G401 (cell line): ENCODE data around the gene ROCK2. TPM values are rescaled to one million over a fixed set of nuclear protein-coding genes. Genes with fewer than 3 reads are reported as not detected.

ENCODE experiments used
- DNase-seq: peaks from one replicate; pipeline ENCODE4 v3.0.0-alpha.2; 2015; ENCODE audit warnings: low spot score
- in situ Hi-C: cut with HindIII; loops from 2 replicates; pipeline ENCODE4 v1.10.0; 2016; ENCODE audit warnings: low sequenced_read_pairs, mixed read lengths
- total RNA-seq: library from RNA; depleted of rRNA; stranded (reverse); fragments of >200 nt; shearing (Covaris generic); gene quantifications from 2 replicates; pipeline ENCODE4 v1.2.3, GENCODE V29; 2014; rRNA removed

The ROCK2 gene
- total RNA-seq, 1 experiment from 2014 or later, result 24.0 TPM

DNA sequence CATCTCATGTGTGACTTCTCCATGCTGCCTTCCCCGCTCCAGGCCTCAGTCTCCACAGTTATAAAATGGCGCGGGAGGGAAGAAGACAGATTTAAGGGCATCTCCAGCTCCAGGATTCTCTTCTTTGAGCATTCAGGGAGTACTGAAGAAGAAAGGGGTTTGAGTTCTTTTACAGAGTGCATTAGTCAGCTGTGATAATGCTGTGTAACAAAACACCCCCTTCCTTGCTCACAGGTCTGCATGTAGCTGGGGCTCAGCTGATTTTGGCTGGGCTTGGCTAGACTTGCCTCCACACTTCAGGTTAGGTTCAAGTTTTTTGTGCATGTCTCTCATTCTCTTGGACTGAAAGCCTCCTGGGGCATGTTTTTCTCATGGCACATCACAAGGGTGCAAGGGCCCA is 197.2 kb downstream of the ROCK2 start:
- in situ Hi-C loops, result no loop called here
- no peak for DNase-seq

DNA sequence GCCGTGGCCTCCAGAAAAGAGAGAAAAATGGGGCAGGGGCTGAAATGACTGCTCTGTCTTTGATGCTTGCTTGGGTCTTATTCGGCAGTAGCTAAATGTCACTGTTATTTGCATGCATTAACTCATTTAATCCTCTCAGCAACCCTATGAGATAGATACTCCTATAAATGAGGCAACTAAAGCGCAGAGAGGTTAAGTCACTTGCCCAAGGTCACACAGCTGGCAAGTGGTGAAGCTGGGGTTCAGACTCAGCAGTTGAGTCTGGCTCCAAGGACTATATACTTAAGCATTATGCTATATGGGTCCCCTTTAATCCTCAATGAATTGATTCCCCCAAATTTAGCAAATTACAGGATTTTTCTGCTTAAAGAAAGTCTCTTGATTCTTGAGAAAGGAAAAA is 198.4 kb downstream of the ROCK2 start:
- in situ Hi-C loops, result no loop called here

DNA sequence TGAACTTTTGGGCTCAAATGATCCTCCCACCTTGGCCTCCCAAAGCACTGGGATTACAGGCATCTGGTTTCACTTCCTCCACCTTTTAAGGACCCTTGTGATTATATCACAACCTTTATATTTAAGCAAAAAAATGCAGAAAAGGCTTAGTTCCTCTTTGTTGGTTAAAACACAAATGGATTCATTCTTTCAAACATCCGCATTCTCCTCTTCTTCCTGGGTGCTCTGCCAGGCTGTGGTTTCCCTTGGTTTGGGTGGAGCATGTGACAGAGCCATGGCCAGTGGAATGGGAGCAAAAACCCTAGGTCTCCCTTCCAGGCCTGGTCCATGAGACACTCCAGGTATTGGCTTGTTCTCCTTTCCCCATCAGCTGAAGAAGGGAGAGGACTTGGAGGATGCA is 199.1 kb downstream of the ROCK2 start:
- no peak for DNase-seq
- in situ Hi-C loops, result no loop called here

More for the DNA sequence above, 198.4 kb downstream of the ROCK2 start:
- no peak for DNase-seq

DNA sequence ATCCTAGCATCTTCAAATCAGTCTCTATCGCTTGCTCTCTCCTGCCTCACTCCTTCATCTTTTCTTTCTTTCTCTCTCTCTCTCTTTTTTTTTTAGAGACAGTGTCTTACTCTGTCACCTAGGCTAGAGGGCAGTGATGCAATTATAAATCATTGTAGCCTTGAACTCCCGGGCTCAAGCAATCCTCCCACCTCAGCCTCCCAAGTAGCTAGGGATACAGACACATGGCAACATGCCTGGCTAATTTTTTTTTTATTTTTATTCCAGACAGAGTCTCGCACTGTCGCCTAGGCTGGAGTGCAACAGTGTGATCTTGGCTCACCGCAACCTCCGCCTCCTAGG is 199.7 kb downstream of the ROCK2 start:
- in situ Hi-C loops, result no loop called here

DNA sequence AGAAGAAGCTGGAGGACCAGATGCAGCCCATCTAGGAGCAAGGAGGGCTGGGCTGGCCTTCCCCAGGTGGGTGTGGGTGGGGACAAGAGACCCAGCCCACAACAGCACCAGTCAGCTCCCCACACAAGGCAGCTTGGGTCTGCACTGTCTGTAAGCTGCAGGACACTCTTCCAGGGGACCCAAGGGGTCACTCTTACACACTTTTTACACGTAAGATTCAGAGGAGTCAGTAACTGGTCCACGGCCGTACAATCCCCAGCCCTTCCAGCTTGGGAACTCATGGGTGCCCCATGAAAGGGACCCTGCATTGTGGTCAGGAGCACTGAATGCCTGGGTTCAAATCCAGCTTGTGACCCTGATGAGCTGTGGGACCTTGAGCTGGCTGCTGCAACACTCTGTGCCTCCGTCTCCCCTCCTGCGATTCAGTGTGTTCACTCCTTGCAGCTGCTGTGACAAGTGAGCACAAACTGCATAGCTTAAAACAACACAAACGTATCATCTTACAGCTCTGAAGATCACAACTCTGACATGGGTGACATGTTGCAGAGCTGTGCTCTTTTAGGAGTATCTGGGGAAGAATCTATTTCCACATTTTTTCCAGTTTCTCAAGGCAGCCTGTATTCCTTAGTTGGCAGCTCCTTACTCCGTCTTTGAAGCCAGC is 200.2 kb downstream of the ROCK2 start:
- in situ Hi-C loops, result no loop called here
- no peak for DNase-seq

More for the DNA sequence above, 199.7 kb downstream of the ROCK2 start:
- no peak for DNase-seq

DNA sequence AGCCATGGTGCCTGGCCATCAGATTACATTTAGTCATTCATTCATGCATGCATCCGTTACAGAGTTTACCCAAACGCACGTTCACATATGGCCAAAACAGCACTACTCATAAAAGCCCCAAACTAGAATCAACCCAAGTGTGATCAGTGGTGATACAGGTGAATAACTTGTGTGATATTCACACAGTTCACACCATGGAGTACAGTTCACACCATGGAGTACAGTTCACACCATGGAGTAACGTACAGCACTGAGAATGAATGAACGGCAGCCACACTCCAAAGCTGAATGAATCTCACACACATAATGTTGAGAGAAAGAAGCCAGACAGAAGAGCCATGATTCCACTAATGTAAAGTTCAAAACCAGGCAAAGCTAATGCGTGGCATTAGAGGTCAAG is 201.4 kb downstream of the ROCK2 start:
- no peak for DNase-seq
- in situ Hi-C loops, result no loop called here

DNA sequence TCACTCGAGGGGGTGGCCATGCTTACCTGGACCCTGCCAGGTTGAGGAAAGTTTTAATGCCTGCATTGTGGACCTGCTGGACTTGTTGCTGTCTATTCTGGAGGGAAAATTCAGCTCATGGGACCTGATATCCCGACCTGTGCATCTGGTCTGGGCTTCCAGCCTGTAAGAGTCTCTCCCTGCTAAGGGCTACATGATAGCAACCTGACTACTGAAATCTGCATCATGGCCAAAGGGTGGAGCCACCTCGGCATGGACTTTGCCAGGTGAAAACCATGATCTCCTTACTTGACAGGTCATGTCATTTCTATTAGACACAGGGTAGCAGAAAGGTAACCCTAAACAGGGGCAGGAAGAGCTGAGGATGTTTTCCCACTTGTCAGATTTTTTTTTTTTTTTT is 202.1 kb downstream of the ROCK2 start:
- no peak for DNase-seq
- in situ Hi-C loops, result no loop called here

DNA sequence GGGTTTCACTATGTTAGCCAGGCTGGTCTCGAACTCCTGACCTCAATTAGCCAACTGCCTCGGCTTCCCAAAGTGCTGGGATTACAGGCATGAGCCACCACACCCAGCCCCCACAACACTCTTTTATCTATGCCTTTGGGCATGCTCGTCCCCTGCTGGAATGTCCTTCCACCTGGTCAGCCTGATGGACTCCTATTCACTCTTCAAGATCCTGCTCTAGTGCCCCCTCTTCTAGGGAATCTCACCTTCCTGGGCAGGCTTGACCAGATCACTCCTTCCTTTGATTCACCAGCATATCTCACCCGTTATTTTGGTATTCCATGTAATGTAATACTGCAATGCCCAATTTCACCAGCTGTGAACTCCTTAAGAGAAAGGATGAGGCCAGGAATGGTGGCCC is 203.1 kb downstream of the ROCK2 start:
- DNase-seq, result no peak
- in situ Hi-C loops, result no loop called here

DNA sequence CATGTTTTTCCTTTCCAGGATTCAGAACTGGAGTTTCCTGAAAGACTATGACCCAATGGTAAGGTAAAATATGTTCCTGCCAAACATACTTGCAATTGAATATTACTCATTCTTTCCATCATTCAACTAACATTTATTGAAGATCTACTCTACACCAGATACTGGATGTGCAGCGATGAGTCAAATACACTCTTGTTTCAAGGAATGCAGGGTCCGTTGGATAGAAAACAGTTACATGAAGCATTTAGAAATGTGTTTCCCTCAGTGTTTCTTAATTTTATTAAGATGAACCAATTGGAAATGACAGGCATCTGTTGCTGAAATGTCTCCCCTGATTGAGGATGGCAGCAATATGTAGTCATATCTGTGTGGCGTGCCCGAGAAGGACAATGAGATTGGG is 203.9 kb downstream of the ROCK2 start:
- DNase-seq, result no peak
- in situ Hi-C loops, result no loop called here

DNA sequence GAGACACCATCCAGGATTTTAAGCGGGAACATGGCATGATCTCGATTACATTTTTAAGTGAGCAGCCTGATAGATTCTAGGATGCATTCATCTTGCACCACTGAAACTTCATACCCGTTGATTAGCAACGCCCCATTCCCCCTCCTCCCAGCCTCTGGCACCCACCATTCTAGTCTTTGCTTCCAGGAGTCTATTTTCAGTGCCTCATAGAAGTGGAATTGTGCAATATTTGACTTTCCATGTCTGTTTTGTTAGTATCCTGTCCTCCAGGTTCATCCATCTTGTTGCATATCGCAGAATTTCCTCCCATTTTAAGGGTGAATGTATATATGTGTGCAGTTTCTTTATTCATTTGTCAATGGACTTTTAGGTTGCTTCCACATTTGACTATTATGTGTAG is 210.1 kb downstream of the ROCK2 start:
- in situ Hi-C loops, result no loop called here
- DNase-seq, result no peak

DNA sequence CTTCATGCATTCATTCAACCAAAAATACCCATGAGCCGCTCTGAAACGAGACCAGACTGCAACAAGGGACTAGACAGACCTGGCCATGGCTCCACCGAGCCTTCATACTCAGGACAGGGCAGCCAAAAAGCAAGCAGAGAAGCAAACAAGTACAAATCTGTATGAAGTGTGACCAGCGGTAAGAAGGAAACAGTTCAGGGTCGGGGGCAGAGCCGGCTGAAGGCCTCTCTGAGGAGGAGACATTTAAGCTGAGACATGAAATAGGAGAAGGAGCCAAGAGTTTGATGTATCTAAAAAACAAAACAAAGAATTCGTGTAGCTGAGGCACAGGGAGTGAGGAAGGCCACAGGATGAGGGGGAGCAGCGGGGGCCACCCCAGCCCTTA is 210.5 kb downstream of the ROCK2 start:
- in situ Hi-C loops, result no loop called here
- DNase-seq, result no peak

DNA sequence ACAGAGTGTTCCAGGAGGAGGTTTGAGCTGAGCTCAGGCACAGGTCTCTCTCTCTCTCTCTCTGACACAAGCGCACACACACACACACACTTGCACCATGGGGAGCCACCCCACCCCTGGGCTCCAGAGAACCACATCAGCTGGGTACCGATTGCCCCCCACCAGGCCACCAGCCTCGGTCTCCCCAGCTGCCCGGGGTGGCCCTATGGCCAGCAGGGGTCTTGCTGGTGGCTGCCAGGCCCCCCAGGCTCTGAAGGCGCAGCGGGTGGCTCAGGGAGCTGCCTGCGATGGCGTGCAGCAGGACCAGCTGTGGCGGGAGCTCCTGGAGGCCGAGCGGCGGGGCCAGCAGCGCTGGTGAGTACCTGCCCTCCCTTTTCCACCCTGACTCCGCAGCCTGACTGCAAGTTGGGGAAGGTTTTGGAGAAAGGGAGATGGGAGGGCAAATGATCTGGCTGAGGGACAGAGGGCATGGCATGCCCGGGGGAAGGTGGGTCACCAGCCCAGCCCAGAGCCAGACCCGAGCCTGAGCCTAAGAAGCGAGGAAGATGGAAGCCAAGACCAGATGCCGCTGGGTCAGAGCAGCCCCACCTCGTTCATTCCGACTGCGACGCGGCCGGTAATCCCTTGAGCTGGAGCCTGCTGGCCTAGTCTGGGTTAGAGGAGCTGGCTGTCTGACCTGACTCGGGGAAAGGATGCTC is 211.0 kb downstream of the ROCK2 start:
- in situ Hi-C loops, result no loop called here
- DNase-seq, result peak; percentile 27

DNA sequence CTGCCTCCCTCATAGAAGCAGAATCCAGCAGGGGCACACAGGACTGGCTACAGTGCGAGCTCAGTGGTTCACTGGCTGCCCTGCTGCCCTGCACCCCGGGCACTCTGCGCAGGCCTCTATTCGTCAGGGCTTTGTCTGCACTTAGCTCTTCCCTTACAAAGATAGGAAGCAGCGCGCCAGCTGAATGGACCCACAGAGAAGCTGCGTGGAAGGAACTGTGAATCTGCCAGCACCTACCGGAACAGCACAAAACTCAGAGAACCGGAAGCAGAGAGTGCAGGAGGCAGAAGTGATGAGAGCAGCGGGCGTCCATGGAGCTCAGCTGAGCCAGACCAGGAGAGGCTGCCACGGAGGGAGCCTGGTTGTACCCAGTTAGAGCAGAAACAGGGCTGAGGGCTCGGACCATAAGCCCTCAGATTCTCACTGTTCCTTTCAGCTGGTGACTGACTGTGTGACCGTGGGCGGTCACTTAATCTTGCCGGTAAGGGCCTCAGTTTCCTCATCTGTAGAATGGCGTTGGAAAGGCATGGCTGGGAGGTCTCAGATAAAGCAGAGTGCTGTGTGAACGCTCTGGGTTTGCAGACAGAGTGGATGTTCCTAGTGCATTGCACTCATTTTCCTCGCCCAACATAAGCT is 212.3 kb downstream of the ROCK2 start:
- no peak for DNase-seq
- in situ Hi-C loops, result no loop called here

DNA sequence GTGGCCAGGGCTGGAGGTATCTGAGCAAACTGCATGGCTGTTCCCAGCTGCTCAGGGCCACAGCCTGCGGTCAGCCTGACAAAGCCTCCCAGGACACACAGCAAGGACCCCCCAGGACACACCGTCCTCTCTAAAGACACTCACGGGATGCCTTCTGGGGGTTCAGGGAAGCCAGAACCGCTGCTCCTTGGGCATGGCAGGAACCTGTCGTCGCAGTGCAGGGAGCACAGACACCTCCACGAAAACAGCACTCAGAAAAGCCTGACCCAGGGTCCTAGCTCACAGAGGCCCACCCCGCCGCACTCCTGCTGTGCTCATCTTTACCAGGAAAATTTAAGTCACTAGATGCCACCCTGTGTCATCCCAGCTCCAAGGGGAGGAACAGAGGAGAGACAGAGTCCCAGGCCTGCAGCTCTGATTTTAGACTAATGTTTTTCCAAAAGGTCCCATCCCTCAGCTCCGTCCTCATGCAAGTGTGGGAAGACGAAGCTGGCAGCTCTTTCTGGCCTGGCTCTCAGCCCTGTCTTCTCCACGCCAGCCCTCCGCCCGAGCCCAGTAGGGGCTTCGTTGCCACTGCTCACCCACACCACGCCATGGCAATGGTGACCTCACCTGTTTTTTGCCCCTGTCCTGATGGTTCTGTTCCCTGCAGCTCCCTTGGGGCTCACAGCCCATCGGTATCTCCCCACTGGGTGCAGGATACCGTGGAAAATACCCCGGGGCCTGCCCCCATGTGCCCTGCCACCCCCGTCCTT is 213.1 kb downstream of the ROCK2 start:
- DNase-seq, result no peak

More for the DNA sequence above, 213.1 kb downstream of the ROCK2 start:
- in situ Hi-C loops, result no loop called here

Other genes with a start within 250 kb of the ROCK2 start
- gene SLC66A3, start 189.2 kb downstream of the ROCK2 start, total RNA-seq, result 20.2 and 25.2 TPM in 2 replicates
- gene E2F6, start 121.5 kb upstream of the ROCK2 start, total RNA-seq, result 42.2 and 60.8 TPM in 2 replicates
- gene GREB1, start 189.4 kb upstream of the ROCK2 start, total RNA-seq, result 7.9 and 14.7 TPM in 2 replicates